ENCODE measurements around the gene PCDH9.

GRCh38 chr13:66879988-66880387, 350.1 kb downstream of the PCDH9 start:
- TF ChIP-seq CTCF (IDR thresholded peaks at IDR 0.05) (no peak), POLR2AphosphoS5 (IDR thresholded peaks at IDR 0.05; ENCODE audit: low read depth, low read length) (no peak)
